OCI-LY1 (cell line): ENCODE data around the gene OTUB1.
A peak's percentile ranks its signal among the peaks of the same experiment; 100 is the strongest.

Source experiments
- H2AFZ ChIP-seq: fragments of 200-600 bp; sonication (generic), shearing (Covaris generic); 2 replicates; pipeline ENCODE4 v1.6.0; 2014; ENCODE audit warnings: antibody characterized with exemption, mild to moderate bottlenecking, low read length
- H3F3A ChIP-seq: fragments of 200-600 bp; sonication (generic), shearing (Covaris generic); 2 replicates; pipeline ENCODE4 v1.6.0; 2014; ENCODE audit warnings: mild to moderate bottlenecking, antibody characterized with exemption, low read length, moderate library complexity; ENCODE audit not compliant: insufficient read depth
- H3K27ac ChIP-seq: fragments of 200-600 bp; sonication (generic); 2 replicates; pipeline ENCODE4 v1.5.1; 2014; ENCODE audit warnings: low read length, mixed run types, mild to moderate bottlenecking, low read depth; ENCODE audit not compliant: poor library complexity, severe bottlenecking
- H3K27me3 ChIP-seq: fragments of 200-600 bp; sonication (generic); 2 replicates; pipeline ENCODE4 v1.6.0; 2014; ENCODE audit warnings: antibody characterized with exemption, mild to moderate bottlenecking, low read length, moderate library complexity; ENCODE audit not compliant: insufficient read depth
- H3K36me3 ChIP-seq: fragments of 200-600 bp; sonication (generic); 2 replicates; pipeline ENCODE4 v1.6.1; 2014; ENCODE audit warnings: mild to moderate bottlenecking, antibody characterized with exemption, low read length, moderate library complexity, mixed read lengths; ENCODE audit not compliant: insufficient read depth
- H3K4me1 ChIP-seq: fragments of 200-600 bp; sonication (generic); 2 replicates; pipeline ENCODE4 v1.5.1; 2014; ENCODE audit warnings: mild to moderate bottlenecking, low read length, moderate library complexity; ENCODE audit not compliant: insufficient read depth, severe bottlenecking
- H3K4me2 ChIP-seq: fragments of 200-600 bp; sonication (generic), shearing (Covaris generic); 2 replicates; pipeline ENCODE4 v1.6.1; 2014; ENCODE audit warnings: low read length
- H3K4me3 ChIP-seq: fragments of 200-600 bp; sonication (generic); 2 replicates; pipeline ENCODE4 v1.5.1; 2014; ENCODE audit warnings: low read length, low read depth, mild to moderate bottlenecking, mixed read lengths; ENCODE audit not compliant: poor library complexity, severe bottlenecking
- H3K79me2 ChIP-seq: fragments of 200-600 bp; shearing (Covaris generic); 2 replicates; pipeline ENCODE4 v1.6.1; 2016; ENCODE audit warnings: mixed run types, low read length, mixed read lengths; ENCODE audit not compliant: insufficient read depth
- H3K9ac ChIP-seq: fragments of 200-600 bp; sonication (generic), shearing (Covaris generic); 2 replicates; pipeline ENCODE4 v1.6.1; 2014; ENCODE audit warnings: mild to moderate bottlenecking, low read length, mixed read lengths
- H3K9me2 ChIP-seq: fragments of 200-600 bp; sonication (generic), shearing (Covaris generic); 2 replicates; pipeline ENCODE4 v1.6.1; 2014; ENCODE audit warnings: low read depth, mild to moderate bottlenecking, low read length, mixed read lengths
- H3K9me3 ChIP-seq: fragments of 200-600 bp; shearing (Covaris generic); 2 replicates; pipeline ENCODE4 v1.6.1; 2014; ENCODE audit warnings: low read length, mixed read lengths
- H4K20me1 ChIP-seq: fragments of 200-600 bp; sonication (generic), shearing (Covaris generic); 2 replicates; pipeline ENCODE4 v1.6.0; 2016; ENCODE audit warnings: mild to moderate bottlenecking, low read length; ENCODE audit not compliant: insufficient read depth
- EZH2 ChIP-seq: fragments of 200-600 bp; sonication (generic), shearing (Covaris generic); IDR thresholded peaks from 2 replicates; pipeline ENCODE4 v1.8.0; 2017; ENCODE audit warnings: borderline replicate concordance, mixed run types, mild to moderate bottlenecking, antibody characterized with exemption, low read length, moderate library complexity, mixed read lengths
- TF ChIP-seq, protein P1 (sequence below): fragments of 200-600 bp; sonication (generic), shearing (Covaris generic); IDR thresholded peaks from 2 replicates; pipeline ENCODE4 v1.5.1; 2017; ENCODE audit warnings: mild to moderate bottlenecking, antibody characterized with exemption, low read length, moderate library complexity, mixed read lengths

OTUB1 gene

DNA sequence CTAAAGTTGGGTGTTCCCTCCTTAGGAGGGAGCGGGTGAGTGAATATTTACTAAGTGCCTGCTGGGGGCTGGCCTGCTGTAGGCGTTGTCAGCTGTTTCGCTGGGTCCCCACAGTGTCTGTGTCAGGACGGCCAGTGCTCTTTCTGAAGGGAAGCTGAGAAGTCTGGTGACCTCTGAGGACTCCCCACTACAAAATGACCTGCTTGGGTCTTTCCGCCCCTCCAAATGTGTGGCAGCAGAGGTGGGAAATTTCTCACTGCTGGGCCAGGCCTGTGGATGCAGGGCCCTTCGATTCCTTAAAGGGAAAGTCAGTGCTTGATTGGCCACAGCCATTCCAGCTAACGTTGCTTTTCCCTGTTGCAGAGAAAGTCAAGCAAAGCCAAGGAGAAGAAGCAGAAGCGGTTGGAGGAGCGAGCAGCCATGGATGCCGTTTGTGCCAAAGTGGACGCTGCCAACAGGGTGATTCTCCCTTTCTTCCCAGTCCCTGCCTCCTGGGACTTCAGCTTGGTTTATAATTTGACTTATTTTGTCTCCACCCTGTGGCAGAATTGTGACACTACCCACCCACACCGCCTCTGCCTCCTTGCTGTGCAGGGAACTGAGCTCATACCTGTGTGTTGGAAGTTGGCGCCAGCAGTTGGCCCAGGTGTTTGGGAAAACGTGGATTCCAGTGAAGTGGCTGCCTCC is 40.6 kb upstream of the OTUB1 start:
- H2AFZ ChIP-seq: no peak overlapping the region
- H3K9ac ChIP-seq: no peak overlapping the region; the same call in 1 of the 2 replicates
- no peak overlapping the region; the same call in 1 of the 2 replicates for H3K4me2 ChIP-seq
- H3K36me3 ChIP-seq: peaks cover 46% of the 10 kb centered on the region
- H3K27ac ChIP-seq: peak overlapping the region; percentile 27
- TF ChIP-seq EZH2: no peak
- TF ChIP-seq, protein P1, sequence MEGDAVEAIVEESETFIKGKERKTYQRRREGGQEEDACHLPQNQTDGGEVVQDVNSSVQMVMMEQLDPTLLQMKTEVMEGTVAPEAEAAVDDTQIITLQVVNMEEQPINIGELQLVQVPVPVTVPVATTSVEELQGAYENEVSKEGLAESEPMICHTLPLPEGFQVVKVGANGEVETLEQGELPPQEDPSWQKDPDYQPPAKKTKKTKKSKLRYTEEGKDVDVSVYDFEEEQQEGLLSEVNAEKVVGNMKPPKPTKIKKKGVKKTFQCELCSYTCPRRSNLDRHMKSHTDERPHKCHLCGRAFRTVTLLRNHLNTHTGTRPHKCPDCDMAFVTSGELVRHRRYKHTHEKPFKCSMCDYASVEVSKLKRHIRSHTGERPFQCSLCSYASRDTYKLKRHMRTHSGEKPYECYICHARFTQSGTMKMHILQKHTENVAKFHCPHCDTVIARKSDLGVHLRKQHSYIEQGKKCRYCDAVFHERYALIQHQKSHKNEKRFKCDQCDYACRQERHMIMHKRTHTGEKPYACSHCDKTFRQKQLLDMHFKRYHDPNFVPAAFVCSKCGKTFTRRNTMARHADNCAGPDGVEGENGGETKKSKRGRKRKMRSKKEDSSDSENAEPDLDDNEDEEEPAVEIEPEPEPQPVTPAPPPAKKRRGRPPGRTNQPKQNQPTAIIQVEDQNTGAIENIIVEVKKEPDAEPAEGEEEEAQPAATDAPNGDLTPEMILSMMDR: peak; percentile 72
- no peaks in the 10 kb centered on the region for H4K20me1 ChIP-seq
- H3K9me2 ChIP-seq: no peaks in the 10 kb centered on the region
- no peaks in the 10 kb centered on the region for H3F3A ChIP-seq
- peaks cover 20% of the 10 kb centered on the region; the same call in 1 of the 2 replicates for H3K79me2 ChIP-seq
- H3K27me3 ChIP-seq: no peaks in the 10 kb centered on the region
- no peak overlapping the region for H3K4me3 ChIP-seq
- H3K4me1 ChIP-seq: peaks cover 16% of the 10 kb centered on the region
- H3K9me3 ChIP-seq: no peaks in the 10 kb centered on the region

DNA sequence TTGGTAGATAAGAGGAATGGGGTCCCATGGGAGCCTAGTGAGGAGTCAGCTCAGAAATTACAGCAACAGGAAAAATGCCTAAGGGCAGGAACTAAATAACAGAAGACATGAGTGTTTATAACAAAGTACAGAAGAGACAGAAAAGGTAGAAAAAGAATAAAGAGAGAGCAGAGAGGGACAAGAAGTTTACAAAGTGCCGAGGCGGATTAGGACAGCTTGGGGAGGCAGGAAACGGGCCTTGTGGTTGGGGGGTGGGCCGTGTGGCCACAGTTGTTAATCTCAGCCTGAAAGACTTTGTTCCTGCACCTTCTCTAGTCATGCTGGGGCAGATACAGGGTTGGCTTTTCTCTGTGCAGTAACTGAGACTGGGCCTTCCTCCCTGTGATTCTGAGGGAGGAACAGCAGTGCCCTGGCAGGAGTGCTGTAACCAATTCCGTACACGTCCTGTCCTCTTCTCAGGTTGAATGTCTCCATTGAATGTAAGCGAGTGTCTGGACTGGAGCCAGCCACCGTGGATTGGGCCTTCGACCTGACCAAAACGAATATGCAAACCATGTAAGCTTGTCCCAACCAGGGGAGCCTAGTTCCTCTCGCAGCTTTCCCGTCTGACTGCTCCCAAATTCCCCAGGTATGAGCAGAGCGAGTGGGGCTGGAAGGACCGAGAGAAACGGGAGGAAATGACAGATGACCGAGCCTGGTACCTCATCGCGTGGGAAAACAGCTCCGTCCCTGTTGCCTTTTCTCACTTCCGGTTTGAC is 34.3 kb upstream of the OTUB1 start:
- Histone ChIP-seq H4K20me1 (no peaks in the 10 kb centered on the region), H3K36me3 (peaks cover 76% of the 10 kb centered on the region), H3F3A (no peaks in the 10 kb centered on the region), H3K9me3 (no peaks in the 10 kb centered on the region), H3K79me2 (no peaks in the 10 kb centered on the region), H3K9me2 (no peaks in the 10 kb centered on the region), H3K4me1 (peaks cover 16% of the 10 kb centered on the region), H3K4me2 (peak overlapping the region; percentile 46; the same call in 1 of the 2 replicates), H2AFZ (no peak overlapping the region), H3K27ac (peak overlapping the region; percentile 74), H3K4me3 (no peak overlapping the region), H3K27me3 (no peaks in the 10 kb centered on the region), H3K9ac (peak overlapping the region; percentile 39; the same call in 1 of the 2 replicates)
- TF ChIP-seq, protein P1: no peak
- TF ChIP-seq EZH2: no peak

DNA sequence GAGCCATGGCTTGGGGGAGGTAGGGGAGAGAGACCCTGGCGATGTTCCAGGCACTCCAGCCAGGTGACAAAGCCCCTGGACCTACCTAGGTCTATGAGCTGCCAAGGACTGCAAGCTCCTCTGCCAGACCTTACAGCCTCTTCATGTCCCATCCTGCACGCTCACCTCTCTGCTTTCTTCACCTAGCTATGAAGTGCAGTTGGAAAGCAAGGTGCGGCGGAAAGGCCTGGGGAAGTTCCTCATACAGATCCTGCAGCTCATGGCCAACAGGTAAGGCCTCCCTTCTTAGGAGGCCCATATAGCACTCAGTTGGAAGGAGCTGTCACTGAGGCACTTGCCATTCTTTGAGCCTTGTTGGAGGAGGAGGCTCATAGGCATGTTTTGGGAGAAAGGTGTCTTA is 33.7 kb upstream of the OTUB1 start:
- TF ChIP-seq EZH2: no peak
- TF ChIP-seq, protein P1: no peak
- H2AFZ ChIP-seq: no peak overlapping the region
- no peaks in the 10 kb centered on the region for H3K9me2 ChIP-seq
- no peaks in the 10 kb centered on the region for H3K79me2 ChIP-seq
- H3K4me1 ChIP-seq: peaks cover 16% of the 10 kb centered on the region
- no peak overlapping the region for H3K9ac ChIP-seq
- no peak overlapping the region for H3K4me3 ChIP-seq
- H3K27me3 ChIP-seq: no peaks in the 10 kb centered on the region
- H3K4me2 ChIP-seq: no peak overlapping the region
- no peaks in the 10 kb centered on the region for H4K20me1 ChIP-seq
- H3K9me3 ChIP-seq: no peaks in the 10 kb centered on the region
- peak overlapping the region; percentile 74 for H3K27ac ChIP-seq
- H3F3A ChIP-seq: no peaks in the 10 kb centered on the region
- peaks cover 74% of the 10 kb centered on the region for H3K36me3 ChIP-seq
